ENCODE results near the gene TULP4.
"Not testable (repeated sequence)": the region's sequence is repeated elsewhere in the genome, so short reads cannot be mapped to it uniquely, and the experiment has no call there.

The TULP4 gene

GRCh38 chr6:158508450-158508849 lies 196.2 kb downstream of the TULP4 start:
- no peak for DNase-seq

- DNase-seq, result no peak
These were observed 197.2 kb downstream of the TULP4 start for GRCh38 chr6:158509465-158509864.

GRCh38 chr6:158512809-158513208 lies 200.5 kb downstream of the TULP4 start:
- DNase-seq, result no peak

GRCh38 chr6:158514176-158514575 lies 201.9 kb downstream of the TULP4 start:
- no peak for DNase-seq

GRCh38 chr6:158514991-158515390 lies 202.7 kb downstream of the TULP4 start:
- no peak for DNase-seq

GRCh38 chr6:158516098-158516497 lies 203.8 kb downstream of the TULP4 start:
- DNase-seq, result peak in 1 of 2 donors; percentile 12

- DNase-seq, result no peak
These were observed 204.8 kb downstream of the TULP4 start for GRCh38 chr6:158517038-158517437.

GRCh38 chr6:158517581-158517980 lies 205.3 kb downstream of the TULP4 start:
- DNase-seq, result no peak

- DNase-seq, result peak; percentile 52 to 63
These were observed 206.2 kb downstream of the TULP4 start for GRCh38 chr6:158518191-158519127.

- DNase-seq, result no peak
These were observed 207.0 kb downstream of the TULP4 start for GRCh38 chr6:158519300-158519699.

- no peak for DNase-seq
These were observed 207.5 kb downstream of the TULP4 start for GRCh38 chr6:158519761-158520160.

- DNase-seq, result not testable (repeated sequence)
These were observed 208.7 kb downstream of the TULP4 start for GRCh38 chr6:158520975-158521374.

GRCh38 chr6:158521759-158522158 lies 209.5 kb downstream of the TULP4 start:
- DNase-seq, result no peak

GRCh38 chr6:158522616-158523015 lies 210.4 kb downstream of the TULP4 start:
- no peak for DNase-seq

- no peak for DNase-seq
These were observed 212.0 kb downstream of the TULP4 start for GRCh38 chr6:158524311-158524710.

GRCh38 chr6:158527858-158528257 lies 215.6 kb downstream of the TULP4 start:
- not testable (repeated sequence) for DNase-seq

- no peak for DNase-seq
These were observed 216.6 kb downstream of the TULP4 start for GRCh38 chr6:158528826-158529225.

- DNase-seq, result no peak
These were observed 217.4 kb downstream of the TULP4 start for GRCh38 chr6:158529629-158530028.

- no peak for DNase-seq
These were observed 219.3 kb downstream of the TULP4 start for GRCh38 chr6:158531566-158531965.

- no peak for DNase-seq
These were observed 219.7 kb downstream of the TULP4 start for GRCh38 chr6:158531970-158532369.

GRCh38 chr6:158536084-158536890 lies 224.0 kb downstream of the TULP4 start:
- DNase-seq, result peak; percentile 74 to 76

- peak in 1 of 2 donors; percentile 34 for DNase-seq
These were observed 224.9 kb downstream of the TULP4 start for GRCh38 chr6:158536891-158537798.

GRCh38 chr6:158538741-158539140 lies 226.5 kb downstream of the TULP4 start:
- DNase-seq, result no peak
